Measurements from ENCODE around the gene C2orf78. TPM values are rescaled to one million over a fixed set of nuclear protein-coding genes. Genes with fewer than 3 reads are reported as not detected.
"Not testable (repeated sequence)": the region's sequence is repeated elsewhere in the genome, so short reads cannot be mapped to it uniquely, and the experiment has no call there.

Gene C2orf78
- total and polyA plus RNA-seq, 10 donors, result not detected

GRCh38 chr2:73780237-73780582, 3.8 kb upstream of the C2orf78 start:
- no peaks in the 10 kb centered on the region for H3K9me3 ChIP-seq
- peaks cover 0 to 6% (median 0%) of the 10 kb centered on the region in 7 donors for H3K27me3 ChIP-seq (replicated peaks in 1 of 7)
- TF ChIP-seq, protein P1, sequence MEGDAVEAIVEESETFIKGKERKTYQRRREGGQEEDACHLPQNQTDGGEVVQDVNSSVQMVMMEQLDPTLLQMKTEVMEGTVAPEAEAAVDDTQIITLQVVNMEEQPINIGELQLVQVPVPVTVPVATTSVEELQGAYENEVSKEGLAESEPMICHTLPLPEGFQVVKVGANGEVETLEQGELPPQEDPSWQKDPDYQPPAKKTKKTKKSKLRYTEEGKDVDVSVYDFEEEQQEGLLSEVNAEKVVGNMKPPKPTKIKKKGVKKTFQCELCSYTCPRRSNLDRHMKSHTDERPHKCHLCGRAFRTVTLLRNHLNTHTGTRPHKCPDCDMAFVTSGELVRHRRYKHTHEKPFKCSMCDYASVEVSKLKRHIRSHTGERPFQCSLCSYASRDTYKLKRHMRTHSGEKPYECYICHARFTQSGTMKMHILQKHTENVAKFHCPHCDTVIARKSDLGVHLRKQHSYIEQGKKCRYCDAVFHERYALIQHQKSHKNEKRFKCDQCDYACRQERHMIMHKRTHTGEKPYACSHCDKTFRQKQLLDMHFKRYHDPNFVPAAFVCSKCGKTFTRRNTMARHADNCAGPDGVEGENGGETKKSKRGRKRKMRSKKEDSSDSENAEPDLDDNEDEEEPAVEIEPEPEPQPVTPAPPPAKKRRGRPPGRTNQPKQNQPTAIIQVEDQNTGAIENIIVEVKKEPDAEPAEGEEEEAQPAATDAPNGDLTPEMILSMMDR (IDR thresholded peaks at IDR 0.05 in 8 of 11, conservative IDR thresholded peaks at IDR 0.05 in 3 of 11), result peak in 5 of 11 experiments; percentile 2 to 57 (median 34)
- no peak for TF ChIP-seq POLR2A (IDR thresholded peaks at IDR 0.05)
- no peak for TF ChIP-seq POLR2AphosphoS5 (IDR thresholded peaks at IDR 0.05)
- peaks cover 9 to 41% (median 32%) of the 10 kb centered on the region in 6 donors for H3K4me1 ChIP-seq
- peak overlapping the region in 7 of 8 donors; percentile 63 to 80 (median 69) for H3K4me3 ChIP-seq
- intact Hi-C loops (cut with DNase I; ENCODE audit: low total_unique reads), result no loop called here
- no peak for DNase-seq
- WGBS, 5 donors, result 2 to 9% (median 4%) methylated on average over 7 of the region's 7 CpGs
- H3K27ac ChIP-seq, result peak overlapping the region; percentile 86 to 97 (median 94)
- peaks cover 0 to 30% (median 15%) of the 10 kb centered on the region in 6 donors for H3K36me3 ChIP-seq

DNA sequence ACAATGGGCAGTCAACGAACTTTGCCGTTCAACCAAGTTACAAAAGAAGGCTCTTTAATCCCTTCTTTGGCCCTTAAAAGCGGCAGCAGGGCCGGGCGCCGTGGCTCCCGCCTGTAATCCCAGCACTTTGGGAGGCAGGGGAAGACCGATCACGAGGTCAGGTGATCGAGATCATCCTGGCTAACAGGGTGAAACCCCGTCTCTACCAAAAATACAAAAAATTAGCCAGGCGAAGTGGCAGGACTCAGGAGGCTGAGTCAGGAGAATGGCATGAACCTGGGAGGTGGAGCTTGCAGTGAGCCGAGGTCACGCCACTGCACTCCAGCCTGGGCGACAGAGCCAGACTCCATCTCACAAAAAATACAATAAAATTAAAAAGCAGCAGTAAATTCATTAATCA, 581 bp upstream of the C2orf78 start:
- H3K4me1 ChIP-seq, result peaks cover 4 to 18% (median 15%) of the 10 kb centered on the region in 6 donors
- intact Hi-C loops (cut with DNase I; ENCODE audit: low total_unique reads); H3K4me3 ChIP-seq; H3K36me3 ChIP-seq; H3K27ac ChIP-seq; DNase-seq; H3K9me3 ChIP-seq: not testable (repeated sequence)
- peaks cover 0 to 11% (median 0%) of the 10 kb centered on the region in 7 donors for H3K27me3 ChIP-seq (replicated peaks in 1 of 7)
- WGBS, 5 donors, result 83 to 89% (median 88%) methylated on average over 15 of the region's 15 CpGs

DNA sequence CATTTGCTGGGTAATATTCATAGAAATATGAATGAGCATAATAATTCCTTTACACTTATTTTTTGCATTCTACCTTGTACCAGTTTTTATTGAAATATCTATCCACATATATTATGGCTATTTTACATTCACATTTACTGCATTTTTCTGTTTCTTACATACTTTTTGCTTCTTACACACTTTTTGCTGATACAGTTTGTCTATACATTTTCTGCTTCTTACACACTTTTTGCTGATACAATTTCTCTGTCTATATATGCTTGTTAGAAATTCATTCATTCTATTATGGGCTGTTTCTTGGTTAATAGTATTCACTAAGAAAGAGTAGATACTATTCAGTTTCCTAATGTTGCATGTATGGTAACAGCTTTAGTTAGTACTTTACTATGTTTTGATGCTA, 27.9 kb downstream of the C2orf78 start:
- Histone ChIP-seq H3K36me3 (no peaks in the 10 kb centered on the region), H3K4me1 (no peaks in the 10 kb centered on the region), H3K9me3 (no peaks in the 10 kb centered on the region), H3K4me3 (no peak overlapping the region), H3K27me3 (replicated peaks in 1 of 7) (peaks cover 0 to 11% (median 0%) of the 10 kb centered on the region in 7 donors), H3K27ac (no peak overlapping the region)
- intact Hi-C loops (cut with DNase I; ENCODE audit: low total_unique reads), result no loop called here
- no peak for TF ChIP-seq POLR2AphosphoS5 (IDR thresholded peaks at IDR 0.05)
- TF ChIP-seq, protein P1 (IDR thresholded peaks at IDR 0.05 in 8 of 11, conservative IDR thresholded peaks at IDR 0.05 in 3 of 11), result no peak
- no peak for DNase-seq

- Histone ChIP-seq H3K36me3 (no peaks in the 10 kb centered on the region), H3K4me3 (no peak overlapping the region), H3K27ac (no peak overlapping the region), H3K27me3 (replicated peaks in 1 of 7) (peaks cover 0 to 11% (median 0%) of the 10 kb centered on the region in 7 donors), H3K4me1 (no peaks in the 10 kb centered on the region), H3K9me3 (no peaks in the 10 kb centered on the region)
- no peak for DNase-seq
- TF ChIP-seq POLR2AphosphoS5 (IDR thresholded peaks at IDR 0.05) (no peak), POLR2A (IDR thresholded peaks at IDR 0.05) (no peak)
- TF ChIP-seq, protein P1 (IDR thresholded peaks at IDR 0.05 in 8 of 11, conservative IDR thresholded peaks at IDR 0.05 in 3 of 11), result no peak
- intact Hi-C loops (cut with DNase I; ENCODE audit: low total_unique reads), result no loop called here
These were observed 28.7 kb downstream of the C2orf78 start for GRCh38 chr2:73812635-73813034.

DNA sequence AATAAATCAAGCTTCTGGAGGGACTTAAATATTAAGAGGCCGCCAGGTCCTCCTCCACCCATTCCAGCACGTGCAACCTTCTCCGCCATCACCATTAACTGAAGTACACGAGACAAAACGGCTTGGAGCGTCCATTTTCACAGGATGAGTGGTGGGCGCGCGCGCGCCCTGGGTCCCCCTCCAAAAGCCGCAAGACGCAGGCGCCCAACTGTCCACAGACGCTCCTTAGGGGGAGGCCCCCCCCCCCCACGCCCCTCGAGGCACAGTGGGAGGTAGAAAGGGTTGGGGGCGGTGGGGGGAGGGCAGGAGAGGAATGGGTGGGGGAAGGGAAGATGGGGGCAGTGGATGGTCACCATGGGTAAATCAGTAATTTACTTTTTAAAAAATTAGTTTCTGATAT, 34.3 kb downstream of the C2orf78 start:
- WGBS, 5 donors, result 86 to 94% (median 90%) methylated on average over 18 of the region's 18 CpGs
- TF ChIP-seq, protein P1 (IDR thresholded peaks at IDR 0.05 in 8 of 11, conservative IDR thresholded peaks at IDR 0.05 in 3 of 11), result no peak
- TF ChIP-seq POLR2AphosphoS5 (IDR thresholded peaks at IDR 0.05), result no peak
- no peak for TF ChIP-seq POLR2A (IDR thresholded peaks at IDR 0.05)
- intact Hi-C loops (cut with DNase I; ENCODE audit: low total_unique reads), result no loop called here
- Histone ChIP-seq H3K27me3 (replicated peaks in 1 of 7) (peaks cover 0 to 11% (median 0%) of the 10 kb centered on the region in 7 donors), H3K4me1 (no peaks in the 10 kb centered on the region), H3K4me3 (no peak overlapping the region), H3K27ac (no peak overlapping the region), H3K9me3 (no peaks in the 10 kb centered on the region), H3K36me3 (no peaks in the 10 kb centered on the region)
- no peak for DNase-seq
